Stimulated activated CD4-positive, alpha-beta T cell treated with anti-CD3 and anti-CD28 coated beads, Interleukin-1b, Interleukin-23, amount 100 ng/mL, for 4 hours (primary cell): ENCODE data around the gene HSPB6.
"Not testable (repeated sequence)": the region's sequence is repeated elsewhere in the genome, so short reads cannot be mapped to it uniquely, and the experiment has no call there.

Experiments
- DNase-seq, 2 donors: peaks; one replicate each; pipeline ENCODE4 v3.0.0-alpha.2; 2020; ENCODE audit warnings: low read depth in 2 of 2

HSPB6 gene

GRCh38 chr19:35731779-35732405 lies 24.9 kb downstream of the HSPB6 start:
- no peak for DNase-seq

DNA sequence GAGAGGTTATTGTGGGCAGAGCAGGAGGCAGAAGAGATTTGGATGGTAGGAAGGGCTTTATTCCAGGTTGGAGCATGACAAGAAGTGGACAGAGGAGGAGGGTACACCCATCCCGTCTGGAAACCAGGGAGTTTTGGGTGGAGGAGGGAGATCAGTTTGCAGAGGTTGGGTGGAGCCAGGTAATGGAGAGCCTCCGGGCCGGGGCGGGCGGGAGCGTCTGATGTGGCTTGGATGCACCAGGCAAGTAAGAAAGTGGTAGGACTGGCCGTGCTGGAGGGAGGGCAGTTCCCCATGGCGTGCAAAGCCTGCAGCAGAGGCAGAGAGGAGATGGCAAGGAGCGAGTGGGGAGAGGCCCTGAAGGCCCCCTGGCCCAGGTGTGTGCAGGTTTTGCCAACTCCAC lies 25.5 kb downstream of the HSPB6 start:
- no peak for DNase-seq

- no peak for DNase-seq
Measured at GRCh38 chr19:35730326-35730725, 26.5 kb downstream of the HSPB6 start.

DNA sequence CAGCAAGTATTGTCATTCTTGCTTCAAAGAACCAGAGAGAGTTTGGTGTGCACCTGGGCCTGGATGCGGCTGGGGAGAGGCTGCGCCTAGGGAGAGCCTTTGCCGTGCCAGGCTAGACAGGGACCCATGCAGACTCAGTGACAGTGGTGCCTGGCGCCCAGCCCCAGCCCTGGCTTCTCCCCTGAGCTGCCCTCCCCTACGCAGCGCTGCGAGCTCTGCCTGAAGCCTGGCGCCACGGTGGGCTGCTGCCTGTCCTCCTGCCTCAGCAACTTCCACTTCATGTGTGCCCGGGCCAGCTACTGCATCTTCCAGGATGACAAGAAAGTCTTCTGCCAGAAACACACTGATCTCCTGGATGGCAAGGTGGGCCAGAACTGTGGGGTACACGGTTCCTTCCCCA lies 27.1 kb downstream of the HSPB6 start:
- DNase-seq, result no peak

- DNase-seq, result no peak
Measured at GRCh38 chr19:35729021-35729420, 27.8 kb downstream of the HSPB6 start.

GRCh38 chr19:35727956-35728706 lies 28.7 kb downstream of the HSPB6 start:
- no peak for DNase-seq

- DNase-seq, result no peak
Measured at GRCh38 chr19:35727053-35727955, 29.5 kb downstream of the HSPB6 start.

DNA sequence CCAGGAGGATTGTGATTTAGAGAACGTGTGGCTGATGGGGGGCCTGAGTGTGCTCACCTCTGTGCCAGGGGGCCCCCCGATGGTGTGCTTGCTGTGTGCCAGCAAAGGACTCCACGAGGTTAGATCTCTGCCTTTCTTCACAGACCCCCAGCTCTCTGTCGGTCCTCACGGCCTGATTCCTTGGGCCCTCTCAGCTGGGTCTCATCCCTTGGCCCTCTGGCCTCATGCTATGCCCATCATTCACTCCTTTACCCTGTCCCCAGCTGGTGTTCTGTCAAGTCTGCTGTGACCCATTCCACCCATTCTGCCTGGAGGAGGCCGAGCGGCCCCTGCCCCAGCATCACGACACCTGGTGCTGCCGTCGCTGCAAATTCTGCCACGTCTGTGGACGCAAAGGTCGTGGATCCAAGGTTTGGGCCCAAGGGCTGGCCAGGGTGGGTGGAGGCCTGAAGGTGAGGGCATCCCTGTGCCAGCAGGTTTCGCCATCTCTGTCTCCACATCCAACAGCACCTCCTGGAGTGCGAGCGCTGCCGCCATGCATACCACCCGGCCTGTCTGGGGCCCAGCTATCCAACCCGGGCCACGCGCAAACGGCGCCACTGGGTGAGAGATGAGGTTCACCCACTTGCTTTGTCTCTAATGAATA lies 31.5 kb downstream of the HSPB6 start:
- no peak for DNase-seq

GRCh38 chr19:35724560-35724959 lies 32.3 kb downstream of the HSPB6 start:
- DNase-seq, result no peak

- not testable (repeated sequence) for DNase-seq
Measured at GRCh38 chr19:35724132-35724531, 32.7 kb downstream of the HSPB6 start.

- DNase-seq, result no peak
Measured at GRCh38 chr19:35723671-35724070, 33.2 kb downstream of the HSPB6 start.

GRCh38 chr19:35722897-35723296 lies 33.9 kb downstream of the HSPB6 start:
- no peak for DNase-seq

DNA sequence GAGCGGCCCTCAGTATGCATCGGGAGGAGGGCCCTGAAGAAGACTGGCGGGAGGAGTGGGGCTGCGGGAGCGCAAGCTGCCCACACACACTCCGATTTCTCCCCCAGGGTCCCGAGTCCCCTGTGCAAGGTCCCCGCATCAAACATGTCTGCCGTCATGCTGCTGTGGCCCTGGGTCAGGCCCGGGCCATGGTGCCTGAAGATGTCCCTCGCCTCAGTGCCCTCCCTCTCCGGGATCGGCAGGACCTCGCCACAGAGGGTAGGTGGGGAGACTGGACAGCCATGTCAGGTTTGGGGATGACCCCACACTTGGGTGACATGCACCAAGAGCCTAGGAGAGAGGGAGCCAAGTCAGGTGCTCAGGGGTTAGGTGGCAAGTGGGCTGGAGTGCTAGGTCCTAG lies 34.4 kb downstream of the HSPB6 start:
- DNase-seq, result no peak

DNA sequence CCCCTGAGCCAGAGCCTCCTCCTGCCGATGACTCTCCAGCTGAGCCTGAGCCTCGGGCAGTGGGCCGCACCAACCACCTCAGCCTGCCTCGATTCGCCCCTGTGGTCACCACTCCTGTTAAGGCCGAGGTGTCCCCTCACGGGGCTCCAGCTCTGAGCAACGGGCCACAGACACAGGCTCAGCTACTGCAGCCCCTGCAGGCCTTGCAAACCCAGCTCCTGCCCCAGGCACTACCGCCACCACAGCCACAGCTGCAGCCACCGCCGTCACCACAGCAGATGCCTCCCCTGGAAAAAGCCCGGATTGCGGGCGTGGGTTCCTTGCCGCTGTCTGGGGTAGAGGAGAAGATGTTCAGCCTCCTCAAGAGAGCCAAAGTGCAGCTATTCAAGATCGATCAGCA lies 35.5 kb downstream of the HSPB6 start:
- DNase-seq, result no peak

- no peak for DNase-seq
Measured at GRCh38 chr19:35720648-35721047, 36.2 kb downstream of the HSPB6 start.

GRCh38 chr19:35720163-35720524 lies 36.7 kb downstream of the HSPB6 start:
- no peak for DNase-seq

DNA sequence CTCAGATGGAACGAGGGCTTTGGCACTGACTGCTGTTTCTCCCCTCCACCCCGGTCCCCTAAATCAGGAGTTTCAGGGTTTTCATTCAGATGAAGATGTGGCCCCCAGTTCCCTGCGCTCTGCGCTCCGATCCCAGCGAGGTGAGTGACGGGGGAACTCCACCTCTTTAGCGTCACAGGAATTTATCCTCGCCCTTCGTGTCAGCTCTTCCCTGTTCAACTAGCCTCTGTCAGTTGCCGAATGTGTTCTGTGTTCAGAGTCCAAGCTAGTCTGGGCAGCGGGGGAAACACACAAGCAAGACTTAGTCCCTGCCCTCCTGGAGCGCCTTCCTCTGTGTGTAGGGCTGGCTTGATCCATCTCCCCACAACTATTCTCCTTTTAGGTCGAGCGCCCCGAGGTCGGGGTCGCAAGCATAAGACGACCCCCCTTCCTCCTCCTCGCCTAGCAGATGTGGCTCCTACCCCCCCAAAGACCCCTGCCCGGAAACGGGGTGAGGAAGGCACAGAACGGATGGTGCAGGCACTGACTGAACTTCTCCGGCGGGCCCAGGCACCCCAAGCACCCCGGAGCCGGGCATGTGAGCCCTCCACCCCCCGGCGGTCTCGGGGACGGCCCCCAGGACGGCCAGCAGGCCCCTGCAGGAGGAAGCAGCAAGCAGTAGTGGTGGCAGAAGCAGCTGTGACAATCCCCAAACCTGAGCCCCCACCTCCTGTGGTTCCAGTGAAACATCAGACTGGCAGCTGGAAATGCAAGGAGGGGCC lies 37.2 kb downstream of the HSPB6 start:
- DNase-seq, result no peak

DNA sequence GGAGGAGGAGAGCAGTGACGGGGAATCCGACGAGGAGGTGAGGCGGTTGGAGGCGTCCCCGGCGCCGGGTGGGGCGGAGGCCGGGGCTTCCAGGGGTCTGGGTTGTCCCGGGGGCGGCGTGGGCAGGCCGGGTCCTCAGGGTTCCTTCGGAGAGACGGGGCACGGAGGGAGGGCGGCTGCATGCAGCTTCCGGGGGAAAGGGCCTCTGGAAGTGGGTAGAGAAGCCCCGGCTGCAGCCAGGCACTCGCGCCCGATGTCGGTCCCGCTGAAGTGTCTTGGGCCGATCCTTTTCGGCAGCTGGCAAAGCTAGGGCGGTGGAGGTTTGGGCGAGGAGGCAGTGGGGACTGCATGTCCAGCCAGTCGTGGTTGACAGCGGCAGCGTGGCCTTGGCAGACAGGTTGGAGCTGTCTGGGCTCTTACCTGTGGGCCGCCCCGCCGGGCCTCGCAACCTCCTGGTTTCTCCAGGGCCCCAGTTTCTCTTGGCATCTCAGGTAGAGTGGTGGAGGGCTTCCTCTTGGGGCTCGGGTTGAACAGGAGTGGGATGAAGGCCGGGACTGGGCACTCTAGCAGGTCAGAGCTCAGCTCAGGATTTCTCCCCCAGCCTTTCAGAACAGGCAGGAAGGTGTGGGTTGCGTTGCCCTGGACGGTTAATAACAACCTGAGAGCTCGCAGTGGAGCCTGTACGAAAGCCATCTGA lies 38.3 kb downstream of the HSPB6 start:
- DNase-seq, result peak; percentile 43 to 52

DNA sequence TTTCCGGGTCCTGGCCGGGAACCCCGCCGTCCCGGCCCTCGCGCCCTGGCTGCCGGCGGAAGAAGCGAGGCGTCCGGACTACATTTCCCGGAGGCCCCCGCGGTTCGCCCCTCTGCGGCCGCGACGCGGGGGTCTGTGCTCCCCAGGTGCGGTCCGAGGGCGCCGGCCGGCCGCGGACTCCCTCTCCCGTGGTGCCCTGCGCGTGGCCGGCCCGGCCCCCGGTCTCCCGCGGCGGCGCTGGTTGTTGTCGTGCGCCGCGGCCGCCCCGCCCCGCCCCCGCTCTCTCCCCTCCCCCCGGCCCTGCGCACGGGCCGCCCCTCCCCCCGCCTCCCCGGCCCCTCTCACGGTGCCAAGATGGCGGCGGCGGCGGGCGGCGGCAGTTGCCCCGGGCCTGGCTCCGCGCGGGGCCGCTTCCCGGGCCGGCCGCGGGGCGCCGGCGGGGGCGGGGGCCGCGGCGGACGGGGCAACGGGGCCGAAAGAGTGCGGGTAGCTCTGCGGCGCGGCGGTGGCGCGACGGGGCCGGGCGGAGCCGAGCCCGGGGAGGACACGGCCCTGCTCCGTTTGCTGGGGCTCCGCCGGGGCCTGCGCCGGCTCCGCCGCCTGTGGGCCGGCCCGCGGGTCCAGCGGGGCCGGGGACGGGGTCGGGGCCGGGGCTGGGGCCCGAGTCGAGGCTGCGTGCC lies 39.0 kb downstream of the HSPB6 start, which contains the start of gene KMT2B:
TSS of gene KMT2B (plus strand) at position 339 of the 680 bp plus-strand sequence. CDS start at position 355, 16 bp downstream.
- no peak for DNase-seq
